GM08714 (cell line): ENCODE results near the gene ERP44.
A peak's percentile ranks its signal among the peaks of the same experiment; 100 is the strongest.
"Not testable (repeated sequence)": the region's sequence is repeated elsewhere in the genome, so short reads cannot be mapped to it uniquely, and the experiment has no call there.

ENCODE experiments used
- H3K4me3 ChIP-seq: fragments of 200-500 bp; sonication (Bioruptor generic); 2 replicates; pipeline ENCODE4 v1.5.1; 2014; ENCODE audit warnings: mild to moderate bottlenecking, low read length, inconsistent platforms
- ZNF274 ChIP-seq: IDR thresholded peaks from 2 replicates; pipeline ENCODE4 v1.6.1; 2012; ENCODE audit warnings: mild to moderate bottlenecking, low read depth, low read length

Gene ERP44

GRCh38 chr9:100098887-100099721, at the start of gene ERP44, which contains the start of gene INVS:
ERP44 (minus strand) TSS chr9:100099000; CDS start chr9:100098840, 160 bp downstream.
INVS (plus strand) TSS chr9:100099243; CDS start chr9:100104522, 5,279 bp downstream.
- H3K4me3 ChIP-seq = peak within 1 kb of the TSS; percentile 76
- no peak for TF ChIP-seq ZNF274

- H3K4me3 ChIP-seq = not testable (repeated sequence)
These were observed 47.2 kb upstream of the ERP44 start for GRCh38 chr9:100145976-100146375.

- not testable (repeated sequence) for H3K4me3 ChIP-seq
These were observed 46.6 kb upstream of the ERP44 start for GRCh38 chr9:100145167-100145934.

GRCh38 chr9:100141862-100142261, 43.1 kb upstream of the ERP44 start:
- not testable (repeated sequence) for H3K4me3 ChIP-seq

- not testable (repeated sequence) for H3K4me3 ChIP-seq
These were observed 41.5 kb upstream of the ERP44 start for GRCh38 chr9:100140303-100140702.

GRCh38 chr9:100136799-100137198, 38.0 kb upstream of the ERP44 start:
- not testable (repeated sequence) for H3K4me3 ChIP-seq

- no peak for TF ChIP-seq ZNF274
- no peak overlapping the region for H3K4me3 ChIP-seq
These were observed 35.9 kb upstream of the ERP44 start for GRCh38 chr9:100134731-100135130.

GRCh38 chr9:100131875-100132430, 33.2 kb upstream of the ERP44 start:
- no peak for TF ChIP-seq ZNF274
- H3K4me3 ChIP-seq = no peak overlapping the region

GRCh38 chr9:100131216-100131615, 32.4 kb upstream of the ERP44 start:
- no peak overlapping the region for H3K4me3 ChIP-seq
- TF ChIP-seq ZNF274 = no peak

GRCh38 chr9:100129772-100130171, 31.0 kb upstream of the ERP44 start:
- no peak overlapping the region for H3K4me3 ChIP-seq
- no peak for TF ChIP-seq ZNF274

- no peak for TF ChIP-seq ZNF274
- no peak overlapping the region for H3K4me3 ChIP-seq
These were observed 27.6 kb upstream of the ERP44 start for GRCh38 chr9:100126423-100126822.

- TF ChIP-seq ZNF274 = no peak
- no peak overlapping the region for H3K4me3 ChIP-seq
These were observed 27.1 kb upstream of the ERP44 start for GRCh38 chr9:100125910-100126309.

GRCh38 chr9:100125236-100125635, 26.4 kb upstream of the ERP44 start:
- H3K4me3 ChIP-seq = no peak overlapping the region
- no peak for TF ChIP-seq ZNF274

GRCh38 chr9:100120286-100120685, 21.5 kb upstream of the ERP44 start:
- H3K4me3 ChIP-seq = no peak overlapping the region
- TF ChIP-seq ZNF274 = no peak

GRCh38 chr9:100117316-100117715, 18.5 kb upstream of the ERP44 start:
- TF ChIP-seq ZNF274 = no peak
- no peak overlapping the region for H3K4me3 ChIP-seq
